Measurements from ENCODE around the gene KDM2B. TPM values are rescaled to one million over a fixed set of nuclear protein-coding genes. Genes with fewer than 3 reads are reported as not detected.

Gene KDM2B
- total and polyA plus RNA-seq, 2 experiments from 2014 or later = 59.4 to 161 TPM

GRCh38 chr12:121550974-121551634 is 29.7 kb downstream of the KDM2B start:
- Mint-ChIP-seq H3K4me1 (peaks cover 7% of the 10 kb centered on the region; the same call in 2 of the 3 replicates), H3K27ac (no peak overlapping the region), H3K4me3 (no peak overlapping the region), H3K9me3 (no peaks in the 10 kb centered on the region), H3K27me3 (ENCODE audit: insufficient read depth, low read depth, poor library complexity) (peaks cover 1% of the 10 kb centered on the region), H3K36me3 (ENCODE audit: low read depth) (peaks cover 79% of the 10 kb centered on the region)
- H3K4me3 ChIP-seq = no peak overlapping the region
- H3K9me2 ChIP-seq (ENCODE audit: insufficient read depth) = no peaks in the 10 kb centered on the region
- no peak for TF ChIP-seq JUNB (IDR thresholded peaks at IDR 0.05; ENCODE audit: unreplicated experiment)
- no peak for TF ChIP-seq NANOG (IDR thresholded peaks at IDR 0.05; ENCODE audit: borderline replicate concordance)
- peaks cover 73% of the 10 kb centered on the region for H3K79me2 ChIP-seq (replicated peaks; ENCODE audit: insufficient read depth)
- H3K36me3 ChIP-seq (ENCODE audit: insufficient read depth) = peaks cover 27% of the 10 kb centered on the region
- no peak for DNase-seq (ENCODE audit: low spot score)
- H3K27ac ChIP-seq (ENCODE audit: low read depth) = peak overlapping the region; percentile 80; the same call in 1 of the 2 replicates
- H2AFZ ChIP-seq = no peak overlapping the region
- H3K27me3 ChIP-seq (ENCODE audit: insufficient read depth) = no peaks in the 10 kb centered on the region
- no peak overlapping the region for H3K4me2 ChIP-seq
- peaks cover 33% of the 10 kb centered on the region for H3F3A ChIP-seq (replicated peaks; ENCODE audit: low read depth)
- ATAC-seq = no peak
- peaks cover 40% of the 10 kb centered on the region for H4K20me1 ChIP-seq (replicated peaks; ENCODE audit: insufficient read depth)
- H3K4me1 ChIP-seq (ENCODE audit: insufficient read depth) = peaks cover 4% of the 10 kb centered on the region; the same call in 1 of the 2 replicates

GRCh38 chr12:121549075-121549474 is 31.7 kb downstream of the KDM2B start:
- Mint-ChIP-seq H3K27me3 (ENCODE audit: insufficient read depth, low read depth, poor library complexity) (peaks cover 3% of the 10 kb centered on the region), H3K9me3 (no peaks in the 10 kb centered on the region), H3K4me1 (peaks cover 7% of the 10 kb centered on the region; the same call in 2 of the 3 replicates), H3K27ac (no peak overlapping the region), H3K4me3 (no peak overlapping the region), H3K36me3 (ENCODE audit: low read depth) (peaks cover 87% of the 10 kb centered on the region)
- Histone ChIP-seq H3K79me2 (replicated peaks; ENCODE audit: insufficient read depth) (peaks cover 72% of the 10 kb centered on the region), H2AFZ (no peak overlapping the region), H3K4me1 (ENCODE audit: insufficient read depth) (peaks cover 4% of the 10 kb centered on the region; the same call in 1 of the 2 replicates), H3K27me3 (ENCODE audit: insufficient read depth) (no peaks in the 10 kb centered on the region), H3K4me3 (no peak overlapping the region), H3K27ac (ENCODE audit: low read depth) (no peak overlapping the region), H3K4me2 (no peak overlapping the region), H3K36me3 (ENCODE audit: insufficient read depth) (peaks cover 29% of the 10 kb centered on the region), H4K20me1 (replicated peaks; ENCODE audit: insufficient read depth) (peaks cover 36% of the 10 kb centered on the region), H3K9me2 (ENCODE audit: insufficient read depth) (no peaks in the 10 kb centered on the region), H3F3A (replicated peaks; ENCODE audit: low read depth) (peaks cover 28% of the 10 kb centered on the region)
- DNase-seq (ENCODE audit: low spot score) = no peak
- no peak for ATAC-seq
- TF ChIP-seq NANOG (IDR thresholded peaks at IDR 0.05; ENCODE audit: borderline replicate concordance) (no peak), CTCF (conservative IDR thresholded peaks at IDR 0.05; ENCODE audit: low read depth in 2 of 2) (no peak), ZNF462 (CRISPR knock-in tag; IDR thresholded peaks at IDR 0.05) (no peak), EZH2phosphoT487 (IDR thresholded peaks at IDR 0.05; ENCODE audit: unreplicated experiment) (no peak), EZH2 (IDR thresholded peaks at IDR 0.05; ENCODE audit: low read depth, unreplicated experiment) (no peak), JUNB (IDR thresholded peaks at IDR 0.05; ENCODE audit: unreplicated experiment) (no peak), POLR2AphosphoS5 (IDR thresholded peaks at IDR 0.05; ENCODE audit: low read depth) (no peak), CREB1 (CRISPR knock-in tag; IDR thresholded peaks at IDR 0.05; ENCODE audit: low read depth) (no peak), ZNF331 (CRISPR knock-in tag; IDR thresholded peaks at IDR 0.05; ENCODE audit: low read depth) (no peak), ETS1 (IDR thresholded peaks at IDR 0.05) (no peak)

Data from GM23338 (cell line).